Measurements from ENCODE around the gene GNAI2.

GNAI2 gene

GRCh38 chr3:50212502-50212901 is 23.5 kb upstream of the GNAI2 start:
- TF ChIP-seq CTCF (conservative IDR thresholded peaks at IDR 0.05; ENCODE audit: low read depth, low read length) = no peak
- no peak overlapping the region for H3K4me3 ChIP-seq (ENCODE audit: low read length)
- DNase-seq (ENCODE audit: low read depth) = no peak

DNA sequence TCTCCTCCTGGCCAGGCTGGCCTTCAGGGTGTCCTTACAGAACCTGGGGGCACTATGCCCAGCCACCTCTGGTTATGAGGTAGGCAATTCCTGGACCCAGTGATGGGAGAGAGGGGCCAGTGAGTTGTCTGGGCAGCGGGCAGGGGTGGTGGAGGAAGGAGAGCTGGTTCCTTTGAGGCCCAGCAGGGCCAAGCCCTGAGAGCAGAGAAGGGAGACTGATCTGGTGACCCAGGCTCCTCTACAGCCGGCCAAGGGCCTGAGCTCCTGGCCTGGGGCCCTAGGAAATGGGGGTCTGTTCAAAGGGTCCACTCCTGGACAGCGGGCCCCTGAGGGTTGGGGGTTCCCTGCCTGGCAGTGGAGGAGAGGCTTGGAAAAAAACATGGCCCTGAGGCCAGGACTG is 23.0 kb upstream of the GNAI2 start:
- no peak for TF ChIP-seq CTCF (conservative IDR thresholded peaks at IDR 0.05; ENCODE audit: low read depth, low read length)
- H3K4me3 ChIP-seq (ENCODE audit: low read length) = no peak overlapping the region
- DNase-seq (ENCODE audit: low read depth) = no peak

DNA sequence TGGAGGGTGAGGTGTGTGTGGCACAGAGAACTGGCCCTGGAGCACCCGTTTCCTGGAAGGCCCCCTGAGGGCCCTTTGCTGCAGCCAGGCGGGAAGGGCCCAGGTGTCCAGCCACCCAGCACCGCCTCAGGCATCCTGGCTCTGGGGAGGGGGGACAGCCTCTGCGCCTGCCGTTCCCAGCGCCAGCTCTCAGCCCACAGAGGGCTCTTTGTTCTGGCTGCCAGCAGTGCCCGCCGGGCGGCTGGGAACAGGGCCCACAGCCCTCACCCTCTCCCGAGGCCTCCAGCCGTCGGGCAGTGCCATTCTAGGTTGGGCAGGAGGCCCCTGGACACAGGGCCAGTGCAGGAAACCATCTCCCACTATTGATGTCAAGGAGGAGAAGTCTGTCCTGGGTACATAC is 22.6 kb upstream of the GNAI2 start:
- no peak for TF ChIP-seq CTCF (conservative IDR thresholded peaks at IDR 0.05; ENCODE audit: low read depth, low read length)
- no peak overlapping the region for H3K4me3 ChIP-seq (ENCODE audit: low read length)
- no peak for DNase-seq (ENCODE audit: low read depth)

- no peak for DNase-seq (ENCODE audit: low read depth)
- no peak overlapping the region for H3K4me3 ChIP-seq (ENCODE audit: low read length)
- TF ChIP-seq CTCF (conservative IDR thresholded peaks at IDR 0.05; ENCODE audit: low read depth, low read length) = no peak
Observed at GRCh38 chr3:50214824-50215223, 21.2 kb upstream of the GNAI2 start.

GRCh38 chr3:50215529-50215928 is 20.5 kb upstream of the GNAI2 start:
- TF ChIP-seq CTCF (conservative IDR thresholded peaks at IDR 0.05; ENCODE audit: low read depth, low read length) = no peak
- no peak for DNase-seq (ENCODE audit: low read depth)
- H3K4me3 ChIP-seq (ENCODE audit: low read length) = no peak overlapping the region

GRCh38 chr3:50217681-50218080 is 18.3 kb upstream of the GNAI2 start:
- no peak for TF ChIP-seq CTCF (conservative IDR thresholded peaks at IDR 0.05; ENCODE audit: low read depth, low read length)
- H3K4me3 ChIP-seq (ENCODE audit: low read length) = no peak overlapping the region
- no peak for DNase-seq (ENCODE audit: low read depth)

DNA sequence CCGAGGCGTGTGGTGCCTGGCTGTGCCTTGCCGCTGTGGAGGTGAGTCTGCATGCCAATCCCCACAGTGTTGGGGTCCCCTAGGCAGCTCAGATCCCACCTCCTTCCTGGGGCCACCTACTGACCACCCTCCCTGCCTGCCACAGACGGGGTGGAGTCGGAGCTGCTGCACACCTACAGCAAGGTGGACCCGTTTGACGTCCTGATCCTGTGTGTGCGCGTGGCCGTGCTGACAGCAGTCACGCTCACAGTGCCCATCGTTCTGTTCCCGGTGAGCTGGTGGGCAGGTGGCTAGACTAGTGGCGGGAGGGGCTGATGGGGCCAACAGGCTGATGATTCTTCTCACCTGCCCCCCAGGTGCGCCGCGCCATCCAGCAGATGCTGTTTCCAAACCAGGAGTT is 17.6 kb upstream of the GNAI2 start:
- TF ChIP-seq CTCF (conservative IDR thresholded peaks at IDR 0.05; ENCODE audit: low read depth, low read length) = no peak
- DNase-seq (ENCODE audit: low read depth) = no peak
- no peak overlapping the region for H3K4me3 ChIP-seq (ENCODE audit: low read length)
